Measurements from ENCODE around the gene OPCML. TPM values are rescaled to one million over a fixed set of nuclear protein-coding genes. Genes with fewer than 3 reads are reported as not detected.
A peak's percentile ranks its signal among the peaks of the same experiment; 100 is the strongest.

Gene OPCML
- polyA plus RNA-seq, 1 donor from 2014 or later = not detected

GRCh38 chr11:132793831-132794230, 738.5 kb downstream of the OPCML start:
- Mint-ChIP-seq H3K4me1 (no peaks in the 10 kb centered on the region), H3K27ac (no peak overlapping the region), H3K36me3 (no peaks in the 10 kb centered on the region), H3K4me3 (no peak overlapping the region), H3K9me3 (peaks cover 0 to 8% (median 0%) of the 10 kb centered on the region in 3 donors), H3K27me3 (no peaks in the 10 kb centered on the region)

DNA sequence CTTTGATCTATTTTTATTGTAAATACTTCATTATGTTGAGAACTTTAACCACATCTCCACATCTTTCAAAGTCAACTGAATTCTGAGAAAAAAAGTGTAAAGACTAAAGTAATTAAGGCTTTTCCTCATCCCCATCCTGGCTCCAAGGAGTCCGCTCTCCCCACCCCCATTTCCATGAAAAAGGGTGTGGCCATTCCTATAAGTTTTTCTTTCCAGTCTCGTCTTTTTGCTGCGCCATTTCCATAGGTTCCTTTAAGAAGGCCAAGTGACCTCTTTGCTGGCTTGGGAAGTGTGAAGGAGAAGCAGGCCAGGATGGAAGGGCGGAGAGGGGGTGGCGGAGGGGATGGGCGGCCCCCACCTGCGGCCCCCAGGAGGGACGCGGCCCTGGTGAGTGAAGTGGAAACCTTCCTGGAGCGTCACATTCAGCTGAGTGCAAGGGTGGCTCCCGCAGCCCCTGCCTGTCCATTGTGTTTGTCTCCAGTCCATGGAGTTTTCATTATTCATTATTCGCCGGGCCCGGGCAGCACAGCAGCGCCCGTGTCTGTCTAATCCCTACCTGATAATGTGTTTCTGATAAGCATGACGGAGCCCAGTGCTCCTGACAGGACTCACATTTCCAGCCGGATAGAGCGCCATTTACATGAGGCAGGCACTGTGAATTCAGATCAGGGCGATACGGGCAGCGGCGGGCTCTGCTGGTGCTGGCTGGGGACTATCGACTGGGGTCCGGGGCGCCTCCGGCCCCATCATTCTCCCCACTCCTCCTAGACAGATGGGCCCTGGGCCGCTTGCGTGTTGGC, 739.8 kb downstream of the OPCML start:
- H3K27ac Mint-ChIP-seq = no peak overlapping the region
- no peaks in the 10 kb centered on the region for H3K36me3 Mint-ChIP-seq
- H3K27me3 Mint-ChIP-seq = no peaks in the 10 kb centered on the region
- H3K4me3 Mint-ChIP-seq = no peak overlapping the region
- H3K9me3 Mint-ChIP-seq = peaks cover 0 to 8% (median 0%) of the 10 kb centered on the region in 3 donors
- H3K4me1 Mint-ChIP-seq = no peaks in the 10 kb centered on the region

- peaks cover 0 to 5% (median 0%) of the 10 kb centered on the region in 3 donors for H3K9me3 Mint-ChIP-seq
- no peak overlapping the region for H3K4me3 Mint-ChIP-seq
- H3K4me1 Mint-ChIP-seq = no peaks in the 10 kb centered on the region
- H3K27ac Mint-ChIP-seq = no peak overlapping the region
- no peaks in the 10 kb centered on the region for H3K36me3 Mint-ChIP-seq
- no peaks in the 10 kb centered on the region for H3K27me3 Mint-ChIP-seq
These were observed 741.3 kb downstream of the OPCML start for GRCh38 chr11:132790971-132791370.

DNA sequence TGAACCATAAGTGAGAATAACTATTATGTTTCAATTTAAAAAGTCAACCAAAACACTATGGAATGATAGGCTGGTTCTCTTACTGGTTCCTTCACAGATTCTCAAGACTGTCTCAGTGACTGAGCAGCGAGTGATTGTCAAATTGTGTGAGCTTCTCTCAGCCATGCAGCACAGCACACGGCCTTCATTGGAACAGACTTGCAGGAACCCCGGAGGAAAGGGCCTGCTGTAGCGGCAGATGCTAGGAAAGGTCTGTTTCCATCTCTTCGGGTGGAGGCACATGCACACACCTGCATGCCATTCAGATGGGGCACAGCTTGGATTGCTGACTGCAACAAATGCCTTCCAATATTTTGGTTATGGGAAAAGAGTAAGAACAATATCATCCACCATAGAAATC, 741.8 kb downstream of the OPCML start:
- H3K4me3 Mint-ChIP-seq = no peak overlapping the region
- H3K27ac Mint-ChIP-seq = peak overlapping the region in 1 of 3 donors; percentile 5
- no peaks in the 10 kb centered on the region for H3K36me3 Mint-ChIP-seq
- H3K4me1 Mint-ChIP-seq = no peaks in the 10 kb centered on the region
- peaks cover 0 to 5% (median 0%) of the 10 kb centered on the region in 3 donors for H3K9me3 Mint-ChIP-seq
- H3K27me3 Mint-ChIP-seq = no peaks in the 10 kb centered on the region

- H3K27ac Mint-ChIP-seq = no peak overlapping the region
- H3K36me3 Mint-ChIP-seq = no peaks in the 10 kb centered on the region
- H3K27me3 Mint-ChIP-seq = peaks cover 1% of the 10 kb centered on the region
- no peaks in the 10 kb centered on the region for H3K4me1 Mint-ChIP-seq
- H3K9me3 Mint-ChIP-seq = peaks cover 0 to 3% (median 0%) of the 10 kb centered on the region in 3 donors
- no peak overlapping the region for H3K4me3 Mint-ChIP-seq
These were observed 743.4 kb downstream of the OPCML start for GRCh38 chr11:132788816-132789325.

GRCh38 chr11:132785878-132786277, 746.4 kb downstream of the OPCML start:
- peaks cover 1% of the 10 kb centered on the region for H3K27me3 Mint-ChIP-seq
- H3K4me3 Mint-ChIP-seq = no peak overlapping the region
- no peaks in the 10 kb centered on the region for H3K9me3 Mint-ChIP-seq
- H3K36me3 Mint-ChIP-seq = no peaks in the 10 kb centered on the region
- H3K27ac Mint-ChIP-seq = no peak overlapping the region
- H3K4me1 Mint-ChIP-seq = no peaks in the 10 kb centered on the region

GRCh38 chr11:132784441-132784840, 747.9 kb downstream of the OPCML start:
- Mint-ChIP-seq H3K27me3 (peaks cover 1% of the 10 kb centered on the region), H3K27ac (no peak overlapping the region), H3K36me3 (no peaks in the 10 kb centered on the region), H3K9me3 (no peaks in the 10 kb centered on the region), H3K4me1 (no peaks in the 10 kb centered on the region), H3K4me3 (no peak overlapping the region)

DNA sequence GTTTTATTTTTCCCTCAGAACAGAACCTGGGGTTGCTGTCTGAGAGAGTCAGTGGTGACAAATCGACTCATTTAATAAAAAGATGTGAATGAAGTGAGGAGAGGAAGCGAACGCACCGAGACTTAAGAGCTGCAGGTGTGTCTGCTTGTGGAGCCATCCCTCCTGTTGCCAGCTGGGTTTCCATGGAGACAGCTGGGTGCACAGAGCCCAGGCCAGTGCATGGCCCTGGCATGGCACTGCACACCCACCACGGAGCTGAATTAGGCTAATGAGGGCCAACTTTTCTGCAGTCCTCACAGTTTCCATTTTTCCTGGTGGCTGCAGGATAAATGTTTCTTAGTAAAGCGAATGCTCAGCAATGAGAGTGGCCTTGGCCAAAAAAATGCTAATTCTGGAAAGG, 750.2 kb downstream of the OPCML start:
- H3K36me3 Mint-ChIP-seq = no peaks in the 10 kb centered on the region
- no peaks in the 10 kb centered on the region for H3K9me3 Mint-ChIP-seq
- H3K27ac Mint-ChIP-seq = no peak overlapping the region
- no peak overlapping the region for H3K4me3 Mint-ChIP-seq
- H3K27me3 Mint-ChIP-seq = peaks cover 1% of the 10 kb centered on the region
- no peaks in the 10 kb centered on the region for H3K4me1 Mint-ChIP-seq

- Mint-ChIP-seq H3K4me3 (no peak overlapping the region), H3K9me3 (no peaks in the 10 kb centered on the region), H3K27ac (no peak overlapping the region), H3K4me1 (no peaks in the 10 kb centered on the region), H3K36me3 (no peaks in the 10 kb centered on the region), H3K27me3 (peaks cover 1% of the 10 kb centered on the region)
These were observed 752.3 kb downstream of the OPCML start for GRCh38 chr11:132780046-132780445.

DNA sequence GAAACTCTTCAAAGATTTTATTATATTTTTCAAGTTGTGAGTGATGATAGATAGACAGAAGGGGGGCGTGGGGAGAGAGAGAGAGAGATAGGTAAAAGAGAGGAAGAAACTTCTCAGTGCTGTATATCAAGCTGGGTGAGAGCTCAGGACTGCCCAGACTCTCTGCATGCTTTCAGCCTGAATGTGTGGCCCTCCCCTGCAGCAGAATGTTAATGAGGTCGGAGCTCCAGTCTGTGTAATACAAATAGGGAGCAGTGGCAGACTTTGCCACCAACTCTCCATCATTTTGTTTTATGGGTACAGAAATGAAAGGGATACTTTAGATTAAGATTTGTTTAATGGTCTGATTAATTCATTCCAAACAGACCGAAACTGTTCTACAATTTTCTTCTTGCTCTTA, 752.8 kb downstream of the OPCML start:
- Mint-ChIP-seq H3K27me3 (no peaks in the 10 kb centered on the region), H3K4me3 (no peak overlapping the region), H3K4me1 (no peaks in the 10 kb centered on the region), H3K9me3 (no peaks in the 10 kb centered on the region), H3K36me3 (no peaks in the 10 kb centered on the region), H3K27ac (no peak overlapping the region)

DNA sequence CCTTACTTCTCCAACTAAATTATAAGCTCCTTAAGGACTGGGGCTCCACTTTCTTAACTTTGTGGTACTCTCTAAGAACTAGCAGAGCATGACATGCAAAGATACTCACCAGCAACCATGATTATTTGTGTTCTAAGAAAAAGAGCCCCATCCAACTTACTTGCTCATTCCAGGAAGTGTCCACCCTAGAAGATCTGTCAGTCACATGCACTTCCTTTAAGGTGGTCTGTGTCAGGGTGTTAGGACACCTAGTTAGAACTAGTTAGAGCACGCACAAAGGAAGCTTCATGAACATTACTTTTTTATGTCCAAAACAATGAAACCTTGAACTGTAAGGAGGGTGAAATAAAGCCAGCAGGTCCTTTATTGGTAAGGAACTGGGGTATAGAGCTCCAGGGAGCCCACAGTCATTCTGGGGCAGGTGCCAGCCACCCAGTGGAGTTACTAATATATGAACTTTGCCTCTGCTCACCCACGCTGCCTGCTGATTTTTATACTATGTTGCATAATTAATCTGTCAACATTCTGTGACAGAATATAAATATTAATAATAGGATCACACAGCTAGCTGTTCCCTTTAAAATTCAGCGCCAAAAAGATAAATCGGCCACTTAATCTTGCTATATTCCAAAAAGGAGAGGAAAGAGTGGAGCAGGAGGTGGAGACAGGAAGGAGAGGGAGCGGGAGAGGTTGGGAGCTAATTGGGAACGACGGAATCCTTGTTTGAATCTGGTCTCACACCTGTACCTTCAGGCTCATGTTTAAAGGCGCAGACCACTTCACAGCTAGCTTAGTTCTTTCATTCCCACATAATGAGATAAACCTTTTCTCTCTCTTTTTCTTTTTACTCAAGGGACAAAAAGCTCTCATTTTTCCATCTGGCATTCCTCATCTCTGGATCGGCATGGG, 755.0 kb downstream of the OPCML start:
- Mint-ChIP-seq H3K36me3 (no peaks in the 10 kb centered on the region), H3K27me3 (no peaks in the 10 kb centered on the region), H3K27ac (no peak overlapping the region), H3K4me1 (no peaks in the 10 kb centered on the region), H3K9me3 (no peaks in the 10 kb centered on the region), H3K4me3 (no peak overlapping the region)

- no peak overlapping the region for H3K27ac Mint-ChIP-seq
- no peaks in the 10 kb centered on the region for H3K36me3 Mint-ChIP-seq
- peaks cover 0 to 10% (median 0%) of the 10 kb centered on the region in 3 donors for H3K9me3 Mint-ChIP-seq
- H3K27me3 Mint-ChIP-seq = no peaks in the 10 kb centered on the region
- no peaks in the 10 kb centered on the region for H3K4me1 Mint-ChIP-seq
- H3K4me3 Mint-ChIP-seq = no peak overlapping the region
These were observed 758.5 kb downstream of the OPCML start for GRCh38 chr11:132773751-132774150.

DNA sequence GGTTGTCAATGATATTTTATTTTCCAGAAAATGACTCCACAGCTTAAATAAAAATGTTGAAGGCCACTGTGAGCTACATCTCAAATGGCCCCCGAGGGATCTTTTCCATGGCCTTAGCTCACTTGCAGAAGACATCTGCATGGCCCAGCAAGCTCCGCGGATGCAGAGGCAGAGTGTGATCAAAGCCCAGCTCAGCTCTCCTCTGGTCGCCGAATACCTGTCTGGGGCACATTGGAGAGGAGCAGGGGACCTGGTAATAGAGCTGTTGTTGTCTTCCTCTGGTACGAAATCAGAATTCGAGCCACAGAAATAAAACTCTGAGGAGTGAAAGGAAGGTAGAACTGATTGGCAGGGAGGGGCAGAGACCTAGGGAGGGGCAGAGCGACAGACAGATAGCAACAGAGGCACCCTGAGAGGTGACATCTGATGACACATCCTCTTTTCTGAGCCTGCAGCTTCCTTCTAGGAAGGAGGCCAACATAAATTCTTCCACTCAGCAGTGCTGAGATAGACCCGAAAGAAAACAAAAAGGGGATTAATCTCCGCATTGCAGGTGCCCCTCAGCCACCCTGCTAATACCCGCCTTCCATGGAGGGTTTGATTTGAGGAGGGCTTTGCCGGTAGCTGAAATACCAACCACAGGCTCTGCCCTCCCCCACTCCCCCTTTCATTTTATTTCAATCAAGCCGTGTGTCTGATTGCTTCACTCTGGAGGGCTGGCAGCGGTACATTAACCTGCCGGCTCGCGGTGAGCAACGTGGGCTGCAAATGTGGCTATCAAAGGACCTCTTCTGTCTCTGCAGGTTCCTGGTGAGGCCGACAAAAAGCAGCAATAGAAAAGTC, 759.4 kb downstream of the OPCML start:
- H3K36me3 Mint-ChIP-seq = no peaks in the 10 kb centered on the region
- H3K27ac Mint-ChIP-seq = no peak overlapping the region
- peaks cover 0 to 10% (median 0%) of the 10 kb centered on the region in 3 donors for H3K9me3 Mint-ChIP-seq
- no peaks in the 10 kb centered on the region for H3K4me1 Mint-ChIP-seq
- no peak overlapping the region for H3K4me3 Mint-ChIP-seq
- no peaks in the 10 kb centered on the region for H3K27me3 Mint-ChIP-seq

- H3K27ac Mint-ChIP-seq = no peak overlapping the region
- H3K36me3 Mint-ChIP-seq = no peaks in the 10 kb centered on the region
- H3K4me3 Mint-ChIP-seq = no peak overlapping the region
- H3K4me1 Mint-ChIP-seq = no peaks in the 10 kb centered on the region
- H3K27me3 Mint-ChIP-seq = no peaks in the 10 kb centered on the region
- H3K9me3 Mint-ChIP-seq = peaks cover 0 to 10% (median 0%) of the 10 kb centered on the region in 3 donors
These were observed 760.6 kb downstream of the OPCML start for GRCh38 chr11:132771746-132772145.
